ENCODE measurements around the gene SDK2. TPM values are rescaled to one million over a fixed set of nuclear protein-coding genes. Genes with fewer than 3 reads are reported as not detected.

SDK2 gene
- total RNA-seq, 2 donors from 2014 or later, result 0.26 to 0.33 TPM

GRCh38 chr17:73491648-73492047, 152.6 kb downstream of the SDK2 start:
- Histone ChIP-seq H3K4me1 (no peaks in the 10 kb centered on the region), H3K9me3 (no peaks in the 10 kb centered on the region), H3K4me3 (no peak overlapping the region), H3K27ac (no peak overlapping the region), H3K27me3 (no peaks in the 10 kb centered on the region), H3K36me3 (replicated peaks in 1 of 2; ENCODE audit: insufficient read depth in 1 of 2, low read depth in 2 of 2) (no peaks in the 10 kb centered on the region)
- intact Hi-C loops (cut with DNase I), result no loop called here
- DNase-seq, result no peak
- TF ChIP-seq POLR2A (IDR thresholded peaks at IDR 0.05), result no peak
- no peak for TF ChIP-seq CTCF (IDR thresholded peaks at IDR 0.05)
- ATAC-seq, result no peak
- WGBS, 2 donors, result 49 to 74% methylated on average over 3 to 9 of the region's 9 CpGs

GRCh38 chr17:73490851-73491250, 153.4 kb downstream of the SDK2 start:
- Histone ChIP-seq H3K27me3 (no peaks in the 10 kb centered on the region), H3K27ac (no peak overlapping the region), H3K36me3 (replicated peaks in 1 of 2; ENCODE audit: insufficient read depth in 1 of 2, low read depth in 2 of 2) (no peaks in the 10 kb centered on the region), H3K9me3 (no peaks in the 10 kb centered on the region), H3K4me3 (no peak overlapping the region), H3K4me1 (no peaks in the 10 kb centered on the region)
- DNase-seq (no peak), ATAC-seq (no peak)
- TF ChIP-seq CTCF (IDR thresholded peaks at IDR 0.05) (no peak), POLR2A (IDR thresholded peaks at IDR 0.05) (no peak)
- 73% methylated on average over 3 of the region's 3 CpGs for WGBS, 2 donors
- intact Hi-C loops (cut with DNase I), result no loop called here

GRCh38 chr17:73489991-73490390, 154.3 kb downstream of the SDK2 start:
- ATAC-seq (no peak), DNase-seq (no peak)
- Histone ChIP-seq H3K4me1 (no peaks in the 10 kb centered on the region), H3K36me3 (replicated peaks in 1 of 2; ENCODE audit: insufficient read depth in 1 of 2, low read depth in 2 of 2) (no peaks in the 10 kb centered on the region), H3K4me3 (no peak overlapping the region), H3K27me3 (no peaks in the 10 kb centered on the region), H3K27ac (no peak overlapping the region), H3K9me3 (peaks cover 0 to 4% (median 0%) of the 10 kb centered on the region in 3 donors)
- no peak for TF ChIP-seq POLR2A (IDR thresholded peaks at IDR 0.05)
- no peak for TF ChIP-seq CTCF (IDR thresholded peaks at IDR 0.05)
- intact Hi-C loops (cut with DNase I), result no loop called here
- WGBS, 2 donors, result 68% methylated on average over 9 of the region's 9 CpGs

GRCh38 chr17:73489333-73489732, 154.9 kb downstream of the SDK2 start:
- DNase-seq, result no peak
- Histone ChIP-seq H3K9me3 (peaks cover 0 to 7% (median 0%) of the 10 kb centered on the region in 3 donors), H3K27me3 (no peaks in the 10 kb centered on the region), H3K4me1 (no peaks in the 10 kb centered on the region), H3K27ac (no peak overlapping the region), H3K4me3 (no peak overlapping the region), H3K36me3 (replicated peaks in 1 of 2; ENCODE audit: insufficient read depth in 1 of 2, low read depth in 2 of 2) (no peaks in the 10 kb centered on the region)
- ATAC-seq, result no peak
- 53 to 72% methylated on average over 5 to 7 of the region's 7 CpGs for WGBS, 2 donors
- intact Hi-C loops (cut with DNase I), result no loop called here
- TF ChIP-seq CTCF (IDR thresholded peaks at IDR 0.05), result no peak
- no peak for TF ChIP-seq POLR2A (IDR thresholded peaks at IDR 0.05)

GRCh38 chr17:73485130-73485529, 159.1 kb downstream of the SDK2 start:
- TF ChIP-seq CTCF (IDR thresholded peaks at IDR 0.05), result no peak
- TF ChIP-seq POLR2A (IDR thresholded peaks at IDR 0.05), result no peak
- H3K27me3 ChIP-seq, result no peaks in the 10 kb centered on the region
- no peaks in the 10 kb centered on the region for H3K4me1 ChIP-seq
- ATAC-seq (no peak), DNase-seq (no peak)
- 73 to 79% methylated on average over 6 of the region's 6 CpGs for WGBS, 2 donors
- H3K9me3 ChIP-seq, result peaks cover 0 to 7% (median 0%) of the 10 kb centered on the region in 3 donors
- intact Hi-C loops (cut with DNase I), result no loop called here
- H3K27ac ChIP-seq, result no peak overlapping the region
- no peaks in the 10 kb centered on the region for H3K36me3 ChIP-seq (replicated peaks in 1 of 2; ENCODE audit: insufficient read depth in 1 of 2, low read depth in 2 of 2)
- no peak overlapping the region for H3K4me3 ChIP-seq
